GM18505 (cell line): Measurements from ENCODE around the gene FADS6.
"Not testable (repeated sequence)": the region's sequence is repeated elsewhere in the genome, so short reads cannot be mapped to it uniquely, and the experiment has no call there.

Experiments used
- ATAC-seq: cut with Tn5 transposase; IDR thresholded peaks from one replicate; pipeline ENCODE4 v1.9.1; 2021; ENCODE audit not compliant: unreplicated experiment
- POLR2A ChIP-seq: IDR thresholded peaks from 4 replicates; pipeline ENCODE4 v1.6.1; 2011; ENCODE audit warnings: borderline replicate concordance; ENCODE audit not compliant: insufficient read depth, insufficient read length; ENCODE audit errors: extremely low read depth

FADS6 gene

DNA sequence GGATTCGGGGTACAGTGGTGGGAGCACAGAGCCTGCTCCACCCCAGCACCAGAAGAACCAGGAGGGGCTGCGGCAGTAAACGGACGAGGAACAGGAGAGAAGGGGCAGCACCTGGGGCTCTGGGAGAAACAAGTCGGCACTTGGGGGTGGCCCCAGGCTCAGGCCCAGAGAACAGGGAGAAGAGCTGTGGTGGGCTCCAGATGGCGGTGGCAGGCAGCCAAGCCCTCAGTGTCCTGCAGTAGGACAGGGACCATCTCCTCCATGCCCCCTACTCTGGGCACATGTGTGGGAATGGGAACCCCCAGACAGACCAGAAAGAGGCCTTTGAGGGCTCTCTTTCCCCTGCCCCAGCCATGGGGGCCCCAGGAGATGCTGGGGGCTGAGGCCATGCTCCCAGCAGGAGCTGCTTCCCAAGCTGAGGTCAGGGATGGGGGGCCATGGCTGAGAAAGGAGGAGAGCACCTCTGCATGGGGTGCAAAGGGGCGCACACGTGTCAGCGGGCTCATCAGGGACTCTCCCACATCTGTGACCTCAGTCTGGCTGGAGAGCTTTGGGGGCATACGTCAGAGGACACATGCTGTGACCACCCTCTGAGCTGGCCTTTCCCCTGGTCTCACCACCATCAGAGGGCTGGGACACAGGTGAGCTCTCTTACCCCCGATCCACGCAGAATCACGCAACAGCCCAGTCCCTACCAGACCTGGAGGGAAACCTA lies 22.9 kb upstream of the FADS6 start:
- no peak for TF ChIP-seq POLR2A
- ATAC-seq, result no peak

GRCh38 chr17:74911423-74911822 lies 18.0 kb upstream of the FADS6 start:
- ATAC-seq, result not testable (repeated sequence)

DNA sequence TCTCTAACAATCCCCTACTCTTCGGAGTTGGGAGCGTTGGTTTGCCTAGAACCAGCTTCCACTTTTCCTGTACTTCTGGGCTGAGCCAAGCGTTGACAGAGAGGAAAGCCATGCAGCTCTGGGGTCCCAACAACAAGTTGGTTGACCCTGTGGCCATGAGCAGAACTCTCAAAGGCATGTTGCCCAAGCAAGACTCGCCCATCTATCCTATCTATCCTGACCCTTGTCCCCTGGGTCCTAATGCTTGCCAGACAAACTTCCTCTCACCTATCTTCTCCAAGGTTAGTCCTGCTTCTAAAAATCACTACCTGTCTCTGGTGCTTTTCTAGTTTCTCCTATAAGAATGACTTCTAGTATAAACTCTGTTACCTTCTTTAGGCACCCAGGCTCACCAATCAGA lies 15.7 kb upstream of the FADS6 start:
- not testable (repeated sequence) for ATAC-seq

DNA sequence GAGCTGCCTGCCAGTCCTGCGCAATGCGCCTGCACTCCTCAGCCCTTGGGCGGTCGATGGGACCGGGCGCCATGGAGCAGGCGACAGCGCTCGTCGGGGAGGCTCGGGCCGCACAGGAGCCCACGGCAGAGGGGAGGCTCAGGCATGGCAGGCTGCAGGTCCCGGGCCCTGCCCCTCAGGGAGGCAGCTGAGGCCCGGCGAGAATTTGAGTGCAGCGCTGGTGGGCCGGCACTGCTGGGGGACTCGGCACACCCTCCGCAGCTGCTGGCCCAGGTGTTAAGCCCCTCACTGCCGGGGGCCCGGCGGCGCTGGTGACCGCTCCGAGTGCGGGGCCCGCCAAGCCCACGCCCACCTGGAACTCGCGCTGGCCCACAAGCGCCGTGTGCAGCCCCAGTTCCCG lies 13.6 kb upstream of the FADS6 start:
- no peak for ATAC-seq
- no peak for TF ChIP-seq POLR2A

- ATAC-seq, result not testable (repeated sequence)
These were observed 12.9 kb upstream of the FADS6 start for GRCh38 chr17:74906214-74906793.

DNA sequence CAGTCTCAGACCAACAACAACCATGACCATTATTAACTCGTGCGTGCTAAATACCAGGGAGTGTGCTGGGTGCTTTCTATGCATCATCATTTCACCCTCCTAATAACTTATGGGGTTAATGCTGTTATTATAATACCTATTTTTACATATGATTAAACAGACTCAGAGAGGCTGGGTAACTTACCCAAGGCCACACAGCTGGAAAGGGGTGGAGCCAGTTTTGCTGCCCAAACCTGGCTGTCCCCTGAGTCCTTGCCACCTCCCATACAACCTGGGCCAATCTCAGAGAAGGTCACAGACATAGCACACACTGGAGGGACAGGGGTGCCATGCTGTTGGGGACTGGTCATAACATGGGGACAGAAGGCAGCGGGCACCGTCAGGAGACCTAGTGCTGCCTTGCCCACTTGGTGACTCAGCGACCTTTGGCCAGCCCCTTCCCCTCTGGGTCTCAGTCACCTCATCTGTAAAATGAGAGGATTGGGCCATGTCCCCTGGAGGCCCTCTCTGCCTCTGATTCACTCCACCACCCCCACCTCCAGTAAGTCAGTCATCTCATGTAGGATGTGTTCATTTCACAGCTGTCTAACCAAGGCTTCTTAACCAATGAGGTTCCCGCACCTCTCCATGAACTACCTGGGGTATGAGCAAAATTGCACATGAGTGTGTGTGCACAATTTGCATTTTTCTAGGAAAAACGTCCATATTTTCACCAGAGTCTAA lies 11.4 kb upstream of the FADS6 start:
- no peak for TF ChIP-seq POLR2A
- ATAC-seq, result no peak

- no peak for ATAC-seq
These were observed 10.2 kb upstream of the FADS6 start for GRCh38 chr17:74903671-74904070.

DNA sequence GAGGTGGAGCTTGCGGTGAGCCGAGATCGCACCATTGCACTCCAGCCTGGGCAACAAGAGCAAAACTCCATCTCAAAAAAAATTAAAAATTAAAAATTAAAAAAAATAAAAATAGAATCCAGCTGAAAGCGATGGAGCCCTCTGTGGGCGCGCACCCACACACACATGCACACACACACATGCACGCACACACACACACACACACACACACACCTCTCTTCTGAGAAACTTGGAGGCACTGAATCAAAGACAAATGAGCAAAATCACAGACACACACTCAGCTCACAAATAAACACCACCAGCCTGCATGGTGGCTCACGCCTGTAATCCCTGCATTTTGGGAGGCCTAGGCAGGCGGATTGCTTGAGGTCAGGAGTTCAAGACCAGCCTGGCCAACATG lies 9.6 kb upstream of the FADS6 start:
- TF ChIP-seq POLR2A, result no peak
- ATAC-seq, result no peak

More at GRCh38 chr17:74903671-74904070, 10.2 kb upstream of the FADS6 start:
- no peak for TF ChIP-seq POLR2A

DNA sequence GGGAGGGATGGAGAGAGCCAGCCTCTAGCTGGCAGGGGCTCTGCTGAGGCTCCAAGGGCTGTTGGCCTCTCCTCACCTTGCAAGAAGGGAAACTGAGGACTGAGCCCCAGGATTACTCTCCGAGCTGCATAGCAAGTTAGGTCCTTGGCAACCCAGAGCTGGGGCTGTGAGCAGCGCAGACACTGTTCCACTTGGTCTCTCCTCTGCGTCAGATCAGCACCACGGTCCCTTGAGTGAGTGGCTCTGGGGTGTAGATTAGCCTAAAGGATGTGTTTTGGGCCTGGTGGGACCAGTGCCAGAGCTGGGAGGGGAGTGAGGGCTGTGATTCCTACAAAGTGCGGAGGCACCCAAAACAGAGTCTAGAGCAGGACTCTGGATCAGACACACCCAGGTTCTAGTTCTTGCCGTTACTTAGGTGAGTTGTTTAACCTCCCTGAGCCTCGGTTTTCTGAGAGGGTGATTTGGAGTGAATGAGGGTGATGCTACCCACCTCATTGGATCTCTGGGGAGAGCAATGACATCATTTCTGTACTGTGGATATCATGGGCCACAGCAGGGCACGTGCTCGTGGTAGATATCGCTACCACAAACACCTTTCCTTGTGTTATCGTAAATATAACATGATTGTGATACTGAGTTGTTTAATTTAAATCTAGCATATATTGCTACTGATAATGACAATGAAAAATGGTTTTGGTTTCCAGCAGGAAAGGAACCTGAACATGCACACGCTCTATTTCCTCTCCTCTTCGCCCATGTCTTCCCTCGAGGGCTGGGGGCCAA lies 8.1 kb upstream of the FADS6 start:
- no peak for TF ChIP-seq POLR2A
- ATAC-seq, result no peak

GRCh38 chr17:74900208-74900607 lies 6.8 kb upstream of the FADS6 start:
- TF ChIP-seq POLR2A, result no peak
- ATAC-seq, result no peak

GRCh38 chr17:74898376-74898946 lies 5.0 kb upstream of the FADS6 start:
- ATAC-seq, result no peak
- no peak for TF ChIP-seq POLR2A

DNA sequence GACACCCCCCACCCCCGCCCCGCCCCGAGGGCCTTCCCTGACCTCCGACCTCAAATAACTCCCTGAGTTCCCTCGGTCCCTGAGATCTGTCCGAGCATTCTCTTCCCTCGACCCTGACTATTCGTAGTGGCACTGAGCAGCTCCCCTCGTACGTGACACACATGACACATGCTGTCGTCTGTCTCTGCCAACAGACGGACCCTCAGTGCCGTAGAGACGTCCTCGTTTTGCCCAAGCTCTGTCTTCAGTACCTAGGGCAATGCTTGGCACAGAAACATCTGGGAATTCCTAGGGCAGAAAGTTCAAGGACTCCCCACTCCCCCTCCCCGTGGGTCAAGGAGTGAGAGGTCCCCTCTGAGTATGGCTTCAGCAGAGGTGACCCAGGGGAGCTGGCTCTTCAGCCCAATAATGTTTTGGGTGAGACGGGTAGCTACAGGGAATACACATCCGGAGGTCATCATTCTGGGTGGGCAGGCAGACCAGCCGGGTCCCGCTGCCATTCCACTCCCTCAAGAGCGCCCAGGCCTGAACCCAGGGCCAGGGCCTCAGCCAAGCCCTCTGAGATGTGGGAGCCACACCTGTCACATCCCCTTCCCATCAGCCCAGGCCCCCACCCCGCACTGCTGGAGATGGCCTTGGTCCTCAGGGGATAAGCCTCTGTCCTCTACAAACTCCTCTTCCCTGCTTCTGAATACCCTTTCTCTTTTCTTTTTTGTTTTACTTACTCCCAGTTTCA lies 671 bp upstream of the FADS6 start:
- TF ChIP-seq POLR2A, result no peak
- no peak for ATAC-seq

DNA sequence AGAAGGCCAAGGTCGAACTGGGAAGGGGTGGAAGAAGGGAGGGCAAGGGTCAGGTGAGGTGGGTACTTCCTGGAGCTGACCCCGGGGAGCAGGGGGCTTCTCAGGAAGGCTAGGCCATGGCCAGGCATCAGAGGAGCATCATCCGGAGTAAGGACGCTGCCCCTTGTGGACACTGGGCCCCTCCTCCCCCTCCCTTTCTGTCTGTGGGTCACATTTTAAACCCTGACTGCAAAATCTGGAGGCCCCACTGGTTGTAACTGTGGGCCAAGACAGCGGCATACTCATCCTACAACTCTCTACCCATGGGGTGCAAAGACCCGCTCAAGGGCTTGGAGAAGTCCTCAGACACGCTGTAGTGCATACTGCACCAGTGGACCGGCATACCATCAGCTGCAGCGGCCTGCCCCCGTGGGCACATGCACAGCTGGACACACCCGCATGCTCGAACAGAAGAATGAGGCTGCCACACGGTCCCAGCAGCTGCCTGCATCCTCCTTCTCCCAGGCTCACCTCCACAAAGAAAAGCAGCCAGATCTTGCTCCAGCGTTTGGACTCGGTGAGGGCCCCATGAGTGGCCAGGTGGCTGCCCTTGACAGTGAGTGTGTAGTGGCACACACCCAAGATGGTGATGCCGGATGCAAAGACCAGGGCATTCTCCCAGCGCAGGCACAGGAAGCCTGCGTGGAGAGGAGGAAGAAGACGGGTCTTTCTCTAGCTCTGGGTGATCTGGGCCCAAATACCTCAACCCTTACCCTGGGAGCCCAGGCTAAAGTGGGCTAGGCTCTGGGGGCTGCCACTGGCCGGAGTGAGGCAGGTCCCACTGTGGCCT lies 1.2 kb downstream of the FADS6 start:
- ATAC-seq, result no peak
- TF ChIP-seq POLR2A, result no peak
